Effector memory CD8-positive, alpha-beta T cell (primary cell): ENCODE data around the gene TRPM4.
"Not testable (repeated sequence)": the region's sequence is repeated elsewhere in the genome, so short reads cannot be mapped to it uniquely, and the experiment has no call there.

ENCODE experiments used
- ATAC-seq: fragments of 150-1000 bp; cut with Tn5 transposase; replicated peaks from 2 replicates; pipeline ENCODE4 v1.10.0; 2021; ENCODE audit warnings: mild to moderate bottlenecking, moderate library complexity
- DNase-seq, 3 experiments: peaks; one replicate each; pipeline ENCODE4 v3.0.0; 2021
- H3K27ac Mint-ChIP-seq, 2 donors: one replicate each; pipeline ENCODE4 v1.8.0; 2022; ENCODE audit warnings: mild to moderate bottlenecking in 2 of 2, mixed read lengths in 2 of 2, moderate library complexity in 2 of 2
- H3K27me3 Mint-ChIP-seq, 2 donors: one replicate each; pipeline ENCODE4 v1.8.0; 2022; ENCODE audit warnings: mixed read lengths in 2 of 2
- H3K36me3 Mint-ChIP-seq: one replicate; pipeline ENCODE4 v1.8.0; 2022; ENCODE audit warnings: mild to moderate bottlenecking, moderate library complexity, mixed read lengths; ENCODE audit not compliant: insufficient read depth
- H3K4me1 Mint-ChIP-seq, 2 donors: one replicate each; pipeline ENCODE4 v1.8.0; 2022; ENCODE audit warnings: low read depth in 2 of 2, mixed read lengths in 2 of 2
- H3K4me3 Mint-ChIP-seq, 2 donors: one replicate each; pipeline ENCODE4 v1.8.0; 2022; ENCODE audit warnings: mild to moderate bottlenecking in 2 of 2, mixed read lengths in 2 of 2, moderate library complexity in 2 of 2
- H3K9me3 Mint-ChIP-seq, 2 donors: one replicate each; pipeline ENCODE4 v1.8.0; 2022; ENCODE audit warnings: mixed read lengths in 2 of 2

Gene TRPM4

DNA sequence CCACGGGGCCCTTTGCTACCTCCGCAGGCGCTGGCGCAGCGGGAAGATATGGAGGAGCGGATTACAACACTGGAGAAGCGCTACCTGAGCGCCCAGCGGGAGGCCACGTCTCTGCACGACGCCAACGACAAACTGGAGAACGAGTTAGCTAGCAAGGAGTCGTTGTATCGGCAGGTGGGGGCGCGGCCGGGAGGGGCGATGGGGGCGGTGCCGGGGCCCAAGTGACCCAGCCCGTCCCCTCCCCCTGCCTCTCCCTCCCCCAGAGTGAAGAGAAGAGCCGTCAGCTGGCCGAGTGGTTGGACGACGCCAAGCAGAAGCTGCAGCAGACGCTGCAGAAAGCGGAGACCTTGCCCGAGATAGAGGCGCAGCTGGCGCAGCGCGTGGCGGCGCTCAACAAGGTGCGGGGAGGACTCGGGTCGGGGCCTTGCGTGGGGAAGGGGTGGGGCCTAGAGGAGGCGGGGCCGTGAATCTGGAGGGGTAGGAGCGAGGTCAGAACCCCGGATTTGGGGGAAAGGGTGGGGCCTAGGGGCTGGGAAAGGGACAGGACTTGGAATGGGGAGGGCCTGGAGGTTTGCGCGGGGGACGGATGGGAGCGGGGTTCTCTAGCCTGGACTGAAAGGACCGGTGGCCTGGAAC lies 24.5 kb upstream of the TRPM4 start:
- H3K27me3 Mint-ChIP-seq = peaks cover 0 to 15% of the 10 kb centered on the region in 2 donors
- DNase-seq = peak in 2 of 3 experiments; percentile 31 to 50
- H3K4me3 Mint-ChIP-seq = peak overlapping the region; percentile 67 to 75
- peaks cover 13 to 19% of the 10 kb centered on the region in 2 donors for H3K4me1 Mint-ChIP-seq
- no peaks in the 10 kb centered on the region for H3K9me3 Mint-ChIP-seq
- H3K27ac Mint-ChIP-seq = no peak overlapping the region
- peaks cover 6% of the 10 kb centered on the region for H3K36me3 Mint-ChIP-seq
- ATAC-seq = peak; percentile 56

DNA sequence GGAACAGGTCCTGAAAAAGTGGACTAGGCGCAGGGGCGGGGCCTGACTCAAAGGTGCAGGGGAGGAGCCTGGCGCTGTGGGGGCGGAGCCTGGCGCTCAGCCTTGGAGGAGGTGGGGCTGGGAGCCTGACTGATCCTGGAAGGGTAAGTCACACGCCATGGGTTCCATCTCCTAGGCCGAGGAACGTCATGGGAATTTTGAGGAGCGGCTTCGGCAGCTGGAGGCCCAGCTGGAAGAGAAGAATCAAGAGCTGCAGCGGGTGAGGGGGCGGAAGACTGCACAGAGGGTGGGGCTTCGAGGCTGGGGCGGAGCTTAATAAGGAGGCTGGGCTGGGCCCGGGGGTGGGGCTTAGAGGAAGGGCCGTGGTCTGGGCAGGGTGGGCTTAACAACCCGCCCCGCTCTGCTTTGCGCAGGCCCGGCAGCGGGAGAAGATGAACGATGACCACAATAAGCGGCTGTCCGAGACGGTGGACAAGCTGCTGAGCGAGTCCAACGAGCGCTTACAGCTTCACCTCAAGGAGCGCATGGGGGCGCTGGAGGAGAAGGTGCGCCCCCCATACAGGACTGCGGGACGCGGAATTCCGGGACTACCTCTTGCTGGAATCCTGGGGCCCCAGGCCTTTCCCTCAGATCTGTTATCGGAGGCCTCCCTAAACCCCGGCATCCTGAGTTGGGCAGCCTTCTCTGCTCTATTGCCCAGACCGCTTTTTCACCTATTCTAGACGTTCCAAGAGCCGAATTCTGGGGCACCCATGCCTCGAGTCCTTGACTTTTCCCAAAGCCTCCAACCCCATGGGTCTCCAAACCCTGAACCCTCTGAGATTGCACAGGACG lies 23.8 kb upstream of the TRPM4 start:
- H3K27ac Mint-ChIP-seq = peak overlapping the region in 1 of 2 donors; percentile 15
- H3K4me1 Mint-ChIP-seq = peaks cover 7 to 12% of the 10 kb centered on the region in 2 donors
- H3K9me3 Mint-ChIP-seq = no peaks in the 10 kb centered on the region
- H3K4me3 Mint-ChIP-seq = peak overlapping the region; percentile 67 to 75
- DNase-seq (peak in 2 of 3 experiments; percentile 38 to 42), ATAC-seq (peak; percentile 71)
- H3K27me3 Mint-ChIP-seq = peaks cover 0 to 15% of the 10 kb centered on the region in 2 donors
- H3K36me3 Mint-ChIP-seq = peaks cover 6% of the 10 kb centered on the region

DNA sequence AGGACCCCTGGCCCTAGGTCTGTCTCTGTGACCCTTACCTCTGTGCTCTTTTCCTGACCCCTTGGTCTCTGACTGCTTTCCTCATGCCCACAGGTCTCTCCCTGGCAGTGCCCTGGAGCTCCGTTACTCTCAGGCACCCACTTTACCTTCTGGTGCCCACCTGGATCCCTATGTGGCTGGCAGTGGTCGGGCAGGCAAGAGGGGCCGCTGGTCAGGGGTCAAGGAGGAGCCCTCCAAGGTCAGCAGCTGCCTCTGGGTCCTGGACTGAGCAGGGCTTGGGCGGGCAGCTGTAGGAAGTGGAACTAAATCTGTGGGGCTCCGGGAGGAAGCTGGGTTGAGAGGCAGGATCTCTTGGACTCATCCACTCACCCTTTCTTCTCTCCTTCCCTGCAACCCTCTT lies 21.9 kb upstream of the TRPM4 start:
- Mint-ChIP-seq H3K4me3 (no peak overlapping the region), H3K4me1 (peaks cover 5 to 6% of the 10 kb centered on the region in 2 donors), H3K27ac (no peak overlapping the region), H3K36me3 (peaks cover 6% of the 10 kb centered on the region), H3K9me3 (no peaks in the 10 kb centered on the region), H3K27me3 (peaks cover 0 to 15% of the 10 kb centered on the region in 2 donors)
- ATAC-seq (no peak), DNase-seq (no peak)

DNA sequence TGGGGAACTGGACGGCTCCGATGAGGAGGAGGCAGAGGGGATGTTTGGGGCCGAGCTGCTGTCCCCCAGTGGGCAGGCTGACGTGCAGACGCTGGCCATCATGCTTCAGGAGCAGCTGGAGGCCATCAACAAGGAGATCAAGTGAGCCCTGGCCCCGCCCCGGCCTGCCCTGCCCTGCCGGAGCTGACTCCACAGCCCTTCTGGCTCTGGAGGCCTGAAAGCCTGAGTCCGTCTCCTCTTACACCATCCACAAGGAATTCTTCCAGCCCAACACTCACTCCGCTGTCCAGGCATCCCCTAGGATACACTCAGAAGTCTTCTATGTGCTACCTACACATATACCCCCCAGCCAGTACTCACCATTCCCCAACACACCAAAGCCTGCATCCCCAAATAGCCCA lies 20.8 kb upstream of the TRPM4 start:
- Mint-ChIP-seq H3K36me3 (peaks cover 6% of the 10 kb centered on the region), H3K27me3 (peaks cover 0 to 16% of the 10 kb centered on the region in 2 donors), H3K27ac (no peak overlapping the region), H3K4me1 (peaks cover 5 to 6% of the 10 kb centered on the region in 2 donors), H3K4me3 (no peak overlapping the region), H3K9me3 (no peaks in the 10 kb centered on the region)
- DNase-seq = no peak
- ATAC-seq = no peak

DNA sequence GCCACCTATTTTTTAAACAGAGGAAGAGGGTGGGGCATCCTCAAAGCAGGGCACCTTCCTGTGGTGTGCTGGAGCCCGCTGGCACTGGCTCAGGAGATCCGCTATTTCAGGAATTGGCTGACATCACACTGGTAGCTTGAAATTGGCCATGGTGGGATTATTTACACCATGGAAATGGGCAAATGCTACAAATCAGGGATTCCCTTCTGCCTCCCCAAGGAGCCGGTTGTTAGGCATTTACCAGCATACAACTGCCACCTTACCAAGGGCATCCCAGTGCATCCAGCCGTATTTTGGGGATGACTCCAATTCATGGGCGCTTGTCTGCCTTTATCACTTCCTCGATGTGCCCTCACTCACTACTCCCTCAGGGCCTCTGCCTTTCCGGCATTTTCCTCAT lies 16.6 kb upstream of the TRPM4 start:
- Mint-ChIP-seq H3K9me3 (no peaks in the 10 kb centered on the region), H3K4me1 (peaks cover 11 to 15% of the 10 kb centered on the region in 2 donors), H3K27ac (no peak overlapping the region), H3K4me3 (no peak overlapping the region), H3K27me3 (peaks cover 24 to 27% of the 10 kb centered on the region in 2 donors), H3K36me3 (peaks cover 2% of the 10 kb centered on the region)
- DNase-seq (no peak), ATAC-seq (no peak)

DNA sequence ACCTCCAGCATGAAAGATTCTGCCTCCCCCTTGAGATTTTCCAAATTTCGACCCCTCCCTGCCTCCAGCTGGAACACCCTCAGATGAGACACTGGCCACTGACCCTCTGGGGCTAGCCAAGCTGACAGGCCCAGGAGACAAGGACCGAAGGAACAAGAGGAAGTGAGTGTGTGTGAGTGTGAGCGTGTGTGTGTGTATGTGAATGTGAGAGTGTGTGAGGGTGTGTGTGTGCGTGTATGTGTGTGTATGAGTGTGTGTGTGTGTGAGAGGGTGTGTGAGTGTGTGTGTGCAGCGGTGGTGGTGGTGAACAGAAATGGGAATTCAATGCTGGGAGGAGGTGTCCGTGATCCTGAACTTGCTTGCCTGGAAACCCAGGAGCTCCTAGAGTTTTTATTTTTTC lies 16.2 kb upstream of the TRPM4 start:
- Mint-ChIP-seq H3K27ac (no peak overlapping the region), H3K4me3 (no peak overlapping the region), H3K4me1 (peaks cover 15 to 18% of the 10 kb centered on the region in 2 donors), H3K9me3 (no peaks in the 10 kb centered on the region), H3K36me3 (no peaks in the 10 kb centered on the region), H3K27me3 (peaks cover 28 to 31% of the 10 kb centered on the region in 2 donors)
- DNase-seq (no peak), ATAC-seq (no peak)

DNA sequence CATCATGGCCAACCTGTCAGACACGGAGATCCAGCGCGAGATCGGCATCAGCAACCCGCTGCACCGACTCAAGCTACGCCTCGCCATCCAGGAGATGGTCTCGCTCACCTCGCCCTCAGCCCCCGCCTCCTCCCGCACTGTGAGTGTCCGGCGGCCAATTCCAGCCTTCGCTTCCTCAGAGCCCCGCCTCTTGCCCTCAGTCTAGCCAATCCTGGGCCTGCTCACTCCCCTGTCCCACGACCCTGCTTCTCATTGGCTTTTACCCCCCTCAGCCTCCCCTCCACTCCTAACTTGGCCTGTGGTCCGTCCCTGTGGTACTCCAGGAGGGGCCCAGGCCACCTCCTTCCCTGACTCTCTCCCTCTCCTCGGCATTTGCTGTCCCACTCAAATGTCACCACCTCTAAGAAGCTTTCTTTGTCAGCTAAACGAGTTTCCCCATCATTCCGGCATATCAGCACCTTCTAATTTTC lies 14.7 kb upstream of the TRPM4 start:
- Mint-ChIP-seq H3K36me3 (no peaks in the 10 kb centered on the region), H3K27me3 (peaks cover 43 to 47% of the 10 kb centered on the region in 2 donors), H3K4me3 (peak overlapping the region; percentile 57 to 59), H3K4me1 (peaks cover 15 to 18% of the 10 kb centered on the region in 2 donors), H3K9me3 (no peaks in the 10 kb centered on the region), H3K27ac (no peak overlapping the region)
- DNase-seq (no peak), ATAC-seq (peak; percentile 61)

DNA sequence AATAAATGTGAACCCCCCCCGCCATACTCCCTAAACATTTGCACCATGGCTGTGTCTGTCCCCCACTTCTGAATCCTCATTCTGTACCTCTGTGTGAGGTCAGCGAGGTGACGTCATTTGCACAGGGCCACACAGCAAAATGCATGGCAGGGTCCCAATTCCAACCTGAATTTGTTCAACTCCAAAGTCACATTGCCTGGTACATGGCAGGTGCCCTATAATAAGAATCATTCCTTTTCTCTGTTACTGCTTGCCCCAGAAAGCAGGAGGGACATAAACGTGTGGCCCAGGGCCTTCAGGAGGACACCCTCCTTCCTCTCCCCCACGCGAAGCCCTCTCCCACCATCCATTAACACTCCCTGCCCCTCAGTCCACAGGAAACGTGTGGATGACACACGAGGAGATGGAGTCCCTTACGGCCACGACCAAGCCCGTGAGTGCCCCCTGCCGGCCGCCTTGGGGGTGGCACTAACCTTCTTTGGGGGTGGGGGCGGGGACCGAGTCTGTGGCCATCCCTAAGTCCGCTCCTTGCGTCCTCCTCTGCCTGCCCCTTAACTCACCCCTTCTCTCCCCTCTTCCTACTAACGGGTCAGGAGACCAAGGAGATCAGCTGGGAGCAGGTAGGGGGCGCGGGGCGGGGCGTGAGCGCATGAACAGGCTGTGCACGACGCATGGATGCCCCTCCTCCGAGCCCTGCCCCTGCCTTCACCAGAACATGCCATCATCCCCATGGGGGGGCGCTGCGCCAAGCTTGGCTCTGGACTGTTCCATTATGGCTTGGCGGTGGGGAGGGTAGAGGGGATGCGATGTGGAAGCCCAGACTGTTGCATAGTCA lies 11.8 kb upstream of the TRPM4 start:
- DNase-seq = peak; percentile 72 to 75 (median 73)
- Mint-ChIP-seq H3K4me3 (no peak overlapping the region), H3K27ac (no peak overlapping the region), H3K9me3 (no peaks in the 10 kb centered on the region), H3K36me3 (peaks cover 10% of the 10 kb centered on the region), H3K27me3 (peaks cover 67 to 76% of the 10 kb centered on the region in 2 donors), H3K4me1 (peaks cover 33 to 35% of the 10 kb centered on the region in 2 donors)
- peak; percentile 61 for ATAC-seq

DNA sequence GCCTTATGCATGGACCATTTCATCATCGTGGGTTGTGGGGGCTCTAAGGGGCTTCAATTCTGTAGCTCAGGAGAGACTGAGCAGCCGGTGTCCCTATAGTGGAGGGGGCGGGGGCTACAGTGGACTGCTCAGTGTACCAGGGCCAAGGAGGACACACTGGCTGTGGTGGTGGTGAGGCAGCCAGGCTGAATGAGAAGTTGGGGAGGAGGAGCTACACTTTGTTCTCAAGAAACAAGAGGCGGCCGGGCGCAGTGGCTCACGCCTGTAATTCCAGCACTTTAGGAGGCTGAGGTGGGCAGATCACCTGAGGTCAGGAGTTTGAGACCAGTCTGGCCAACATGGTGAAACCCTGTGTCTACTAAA lies 11.2 kb upstream of the TRPM4 start:
- not testable (repeated sequence) for H3K9me3 Mint-ChIP-seq
- peaks cover 70 to 82% of the 10 kb centered on the region in 2 donors for H3K27me3 Mint-ChIP-seq
- H3K4me1 Mint-ChIP-seq = peaks cover 33 to 37% of the 10 kb centered on the region in 2 donors

DNA sequence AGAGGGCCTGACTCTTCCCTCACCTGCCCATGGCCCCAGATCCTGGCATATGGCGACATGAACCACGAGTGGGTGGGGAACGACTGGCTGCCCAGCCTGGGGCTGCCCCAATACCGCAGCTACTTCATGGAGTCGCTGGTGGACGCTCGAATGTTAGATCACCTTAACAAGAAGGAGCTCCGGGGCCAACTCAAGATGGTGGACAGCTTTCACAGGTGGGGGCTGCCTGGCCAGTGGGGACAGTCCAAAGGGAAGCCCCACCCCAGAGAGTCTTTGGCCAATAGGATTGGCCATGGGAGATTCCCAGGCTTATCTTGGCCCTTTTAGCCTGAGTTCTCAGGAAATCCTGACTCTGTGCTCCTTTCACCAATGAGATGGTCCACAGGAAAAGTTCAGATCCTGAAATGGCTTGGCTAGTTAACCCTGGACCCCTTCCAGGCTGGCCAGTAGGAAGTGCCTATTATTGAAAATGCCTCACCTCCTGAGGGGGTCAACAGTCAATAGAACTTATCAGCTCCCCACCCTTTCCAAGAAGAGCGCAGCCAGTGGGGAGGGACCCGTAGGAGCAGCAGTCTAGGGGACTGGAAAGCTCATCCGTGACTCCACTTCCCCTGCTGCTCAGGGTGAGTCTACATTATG lies 9.4 kb upstream of the TRPM4 start:
- H3K4me3 Mint-ChIP-seq = peak overlapping the region; percentile 69 to 84
- peaks cover 70 to 85% of the 10 kb centered on the region in 2 donors for H3K27me3 Mint-ChIP-seq
- H3K9me3 Mint-ChIP-seq = no peaks in the 10 kb centered on the region
- H3K4me1 Mint-ChIP-seq = peaks cover 31 to 34% of the 10 kb centered on the region in 2 donors
- DNase-seq (no peak), ATAC-seq (no peak)
- H3K27ac Mint-ChIP-seq = peak overlapping the region in 1 of 2 donors; percentile 26
- peaks cover 10% of the 10 kb centered on the region for H3K36me3 Mint-ChIP-seq

More for the DNA sequence above, 11.2 kb upstream of the TRPM4 start:
- H3K4me3 Mint-ChIP-seq, DNase-seq, ATAC-seq, H3K27ac Mint-ChIP-seq, H3K36me3 Mint-ChIP-seq: not testable (repeated sequence)

DNA sequence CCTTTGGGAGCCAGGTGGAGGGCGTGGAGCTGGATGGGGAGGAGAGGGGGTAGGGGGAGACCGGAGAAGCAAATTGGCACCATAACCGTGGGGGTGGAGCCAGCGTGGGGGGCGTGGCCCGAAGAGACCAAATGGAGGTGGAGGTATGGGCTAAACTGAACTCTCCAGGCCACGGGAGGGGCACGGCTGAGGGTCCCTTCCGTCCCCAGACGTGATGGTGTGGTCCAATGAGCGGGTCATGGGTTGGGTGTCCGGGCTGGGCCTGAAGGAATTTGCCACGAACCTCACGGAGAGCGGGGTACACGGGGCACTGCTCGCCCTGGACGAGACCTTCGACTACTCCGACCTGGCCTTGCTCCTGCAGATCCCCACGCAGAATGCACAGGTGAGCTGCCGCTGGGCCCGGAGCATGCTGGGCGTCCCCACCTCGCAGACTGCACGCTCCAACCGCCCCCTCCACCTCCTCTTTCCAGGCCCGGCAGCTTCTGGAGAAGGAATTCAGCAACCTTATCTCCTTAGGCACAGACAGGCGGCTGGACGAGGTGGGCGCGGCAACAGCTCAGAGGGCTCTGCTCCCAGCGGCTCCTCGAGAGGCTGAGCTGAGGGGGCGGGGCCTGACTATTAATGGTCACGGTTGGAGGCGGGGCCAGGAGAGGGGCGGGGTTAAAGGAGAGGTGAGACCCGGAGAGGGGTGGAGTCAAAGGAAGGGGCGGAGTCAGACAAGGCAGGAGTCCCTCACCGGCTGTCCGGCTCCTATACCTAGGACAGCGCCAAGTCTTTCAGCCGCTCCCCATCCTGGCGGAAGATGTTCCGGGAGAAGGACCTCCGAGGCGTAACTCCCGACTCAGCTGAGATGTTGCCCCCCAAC lies 8.6 kb upstream of the TRPM4 start:
- Mint-ChIP-seq H3K9me3 (no peaks in the 10 kb centered on the region), H3K36me3 (peaks cover 10% of the 10 kb centered on the region), H3K27ac (peak overlapping the region in 1 of 2 donors; percentile 26), H3K27me3 (peaks cover 75 to 90% of the 10 kb centered on the region in 2 donors), H3K4me1 (peaks cover 31 to 32% of the 10 kb centered on the region in 2 donors), H3K4me3 (peak overlapping the region; percentile 81 to 84)
- DNase-seq = peak; percentile 72 to 78 (median 73)
- ATAC-seq = peak; percentile 59

DNA sequence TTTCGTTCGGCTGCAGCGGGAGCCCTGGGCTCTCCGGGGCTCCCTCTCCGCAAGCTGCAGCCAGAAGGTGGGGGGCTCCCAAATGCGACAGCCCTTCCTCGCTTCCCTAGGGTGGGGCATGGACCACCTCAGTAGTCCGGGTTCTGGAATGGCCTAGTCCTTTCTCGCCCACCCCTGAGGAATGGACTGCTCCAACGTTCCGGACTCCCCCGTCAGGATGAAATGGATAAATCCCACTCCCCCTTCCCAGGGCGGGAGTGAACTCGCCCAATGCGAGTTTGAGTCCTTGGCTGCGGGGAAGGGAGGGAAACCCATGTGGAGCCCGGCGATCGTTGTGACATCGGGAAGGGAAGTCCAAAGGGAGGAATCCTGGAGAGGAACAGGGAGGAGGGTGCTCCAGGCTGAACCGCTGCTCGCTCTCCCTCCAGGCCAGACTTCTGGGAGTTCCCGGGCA lies 7.9 kb upstream of the TRPM4 start:
- H3K27ac Mint-ChIP-seq = no peak overlapping the region
- H3K4me1 Mint-ChIP-seq = peaks cover 31 to 32% of the 10 kb centered on the region in 2 donors
- H3K9me3 Mint-ChIP-seq = no peaks in the 10 kb centered on the region
- peaks cover 10% of the 10 kb centered on the region for H3K36me3 Mint-ChIP-seq
- ATAC-seq (no peak), DNase-seq (no peak)
- H3K4me3 Mint-ChIP-seq = peak overlapping the region; percentile 81 to 84
- H3K27me3 Mint-ChIP-seq = peaks cover 81 to 96% of the 10 kb centered on the region in 2 donors
